Kidney tubule cell (primary cell): ENCODE results near the gene MCC.

Experiments used
- DNase-seq: peaks from one replicate; pipeline ENCODE4 v3.0.0-alpha.2; 2018; ENCODE audit warnings: low spot score

The MCC gene

DNA sequence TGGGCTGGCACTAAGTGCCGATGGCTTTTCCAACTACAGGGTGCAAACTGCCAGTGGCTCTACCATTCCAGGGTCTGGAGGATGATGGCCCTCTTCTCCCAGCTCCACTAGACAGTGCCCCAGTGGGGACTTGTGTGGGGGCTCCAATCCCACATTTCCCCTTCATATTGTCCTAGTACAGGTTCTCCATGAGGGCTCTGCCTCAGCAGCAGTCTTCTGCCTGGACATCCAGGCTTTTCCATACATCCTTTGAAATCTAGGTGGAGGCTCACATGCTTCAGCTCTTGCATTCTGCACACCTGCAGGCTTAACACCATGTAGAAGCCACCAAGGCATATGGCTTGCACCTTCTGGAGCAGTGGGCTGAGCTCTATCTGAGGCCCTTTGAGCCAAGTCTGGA, 123.8 kb downstream of the MCC start:
- DNase-seq, result no peak

DNA sequence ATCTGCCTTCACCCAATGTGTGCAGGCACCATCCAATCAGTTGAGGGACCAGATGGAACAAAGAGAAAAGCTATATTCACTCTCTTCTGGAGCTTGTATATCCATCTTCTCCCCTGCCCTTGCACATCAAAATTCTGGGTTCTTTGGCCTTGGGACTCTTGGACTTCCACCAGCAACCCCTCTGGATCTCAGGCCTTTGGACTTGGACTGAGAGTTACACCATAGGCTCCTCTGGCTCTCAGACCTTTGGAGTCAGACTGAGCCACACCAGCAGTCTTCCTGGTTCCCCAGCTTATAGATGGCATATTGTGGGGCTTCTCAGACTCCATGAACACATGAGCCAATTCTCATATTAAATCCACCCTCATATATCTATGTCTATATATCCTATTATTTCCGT, 126.6 kb downstream of the MCC start:
- no peak for DNase-seq

- no peak for DNase-seq
Observed at GRCh38 chr5:113359419-113359818, 128.8 kb downstream of the MCC start.

DNA sequence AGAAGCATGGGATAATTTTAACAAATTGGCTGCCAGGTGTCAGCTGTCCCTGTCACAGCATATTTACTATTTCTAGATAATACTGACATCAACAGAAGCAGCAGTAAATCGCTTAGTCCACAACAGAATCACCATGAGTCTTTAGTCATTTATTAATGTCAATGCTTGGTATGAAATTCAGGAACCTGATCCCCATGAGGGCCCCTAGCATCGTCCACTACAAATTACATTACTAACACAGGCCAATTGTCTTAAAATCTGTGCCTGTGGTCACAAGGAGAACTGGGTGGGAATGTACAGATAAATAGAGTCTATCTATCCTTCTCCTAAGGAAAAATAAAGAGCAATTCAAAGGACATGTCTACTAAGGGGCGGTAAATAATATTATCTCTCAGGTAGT, 129.6 kb downstream of the MCC start:
- DNase-seq, result no peak

DNA sequence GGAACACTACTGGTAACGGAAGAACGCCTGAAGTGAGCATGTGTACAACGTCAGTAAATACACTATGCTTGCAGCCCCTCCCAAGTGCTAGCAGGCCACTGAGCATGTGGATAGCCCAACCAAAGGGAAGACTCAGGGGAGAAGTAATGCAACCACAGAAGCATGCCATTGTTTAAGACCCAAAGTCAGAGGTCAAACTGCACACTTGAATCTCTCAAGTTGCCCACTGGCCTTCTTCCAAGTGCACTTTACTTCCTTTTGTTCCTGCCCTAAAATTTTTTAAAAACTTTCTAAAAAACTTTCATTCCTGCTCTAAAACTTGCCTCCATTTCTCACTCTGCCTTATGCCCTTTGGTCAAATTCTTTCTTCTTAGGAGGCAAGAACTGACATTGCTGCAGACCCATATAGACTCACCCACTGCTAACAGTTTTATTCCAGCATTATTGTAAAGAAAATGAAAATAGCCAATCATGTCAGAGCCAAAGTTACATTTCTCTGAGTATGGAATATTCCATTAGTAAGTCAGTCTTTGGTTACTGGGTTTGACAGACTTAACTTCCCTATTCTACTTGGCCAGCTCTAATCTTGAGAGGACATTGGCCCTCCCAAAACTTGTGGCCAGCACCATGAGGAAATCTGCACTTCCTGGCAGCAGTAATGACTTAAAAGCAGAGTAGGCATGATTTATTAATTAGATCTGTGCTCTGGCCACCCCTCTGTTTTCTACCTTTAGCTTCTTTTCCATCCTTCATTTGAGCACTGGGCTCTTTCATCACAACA, 130.4 kb downstream of the MCC start:
- DNase-seq, result no peak

- DNase-seq, result no peak
Observed at GRCh38 chr5:113356487-113356886, 131.8 kb downstream of the MCC start.

DNA sequence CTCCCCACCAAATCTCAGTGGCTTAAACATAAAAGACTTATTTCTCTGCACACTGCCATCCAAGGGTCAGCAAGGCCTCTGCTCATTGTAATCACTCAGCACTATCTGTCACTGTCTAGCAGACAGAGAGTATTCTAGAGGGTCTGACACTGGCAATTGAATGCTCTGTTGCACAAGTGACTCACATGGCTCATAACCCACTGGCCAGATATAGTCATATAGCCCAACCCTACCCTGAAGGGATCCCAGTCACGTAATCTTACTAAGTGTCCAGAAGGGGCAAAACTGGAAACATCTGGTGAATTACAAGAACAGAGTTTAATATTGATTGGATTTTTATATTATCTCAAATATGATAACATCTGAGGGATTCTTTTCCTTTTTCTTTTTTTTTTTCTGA, 134.2 kb downstream of the MCC start:
- DNase-seq, result peak; percentile 74

DNA sequence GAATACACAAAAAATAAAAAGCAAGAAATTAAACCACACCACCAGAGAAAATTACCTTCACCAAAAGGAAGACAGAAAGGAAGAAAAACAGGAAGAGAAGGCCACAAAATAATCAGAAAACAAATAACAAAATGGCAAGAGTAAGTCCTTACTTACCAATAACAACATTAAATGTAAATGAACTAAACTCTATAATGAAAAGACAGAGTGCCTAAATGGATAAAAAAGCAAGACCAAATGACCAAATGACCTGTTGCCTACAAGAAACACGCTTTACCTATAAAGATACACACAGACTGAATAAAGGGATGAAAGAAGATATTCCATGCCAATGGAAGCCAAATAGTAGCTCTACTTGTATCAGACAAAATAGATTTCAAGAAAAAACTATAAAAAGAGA, 140.7 kb downstream of the MCC start:
- no peak for DNase-seq

GRCh38 chr5:113344973-113345940, 143.0 kb downstream of the MCC start:
- peak; percentile 20 for DNase-seq

GRCh38 chr5:113343343-113343742, 144.9 kb downstream of the MCC start:
- DNase-seq, result no peak

DNA sequence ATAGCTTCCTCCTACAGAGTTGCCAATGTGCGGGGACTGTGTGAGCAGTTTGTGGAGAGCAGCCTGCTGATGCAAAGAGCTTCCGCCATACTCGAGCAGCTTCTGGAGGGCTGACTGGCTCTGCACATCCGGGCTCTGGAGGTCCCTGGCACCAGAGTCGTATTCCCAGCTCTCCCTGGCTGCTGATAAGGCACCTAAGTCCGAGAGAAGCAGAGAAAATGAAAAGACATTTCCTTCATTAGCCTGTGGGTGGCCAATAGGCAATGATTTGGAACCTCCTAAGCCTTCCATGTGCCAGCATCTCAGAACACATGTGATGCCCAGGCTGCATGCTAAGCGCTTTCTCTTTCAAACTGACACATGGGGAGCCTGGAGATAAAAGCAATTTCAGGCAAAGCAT, 147.7 kb downstream of the MCC start:
- DNase-seq, result no peak

DNA sequence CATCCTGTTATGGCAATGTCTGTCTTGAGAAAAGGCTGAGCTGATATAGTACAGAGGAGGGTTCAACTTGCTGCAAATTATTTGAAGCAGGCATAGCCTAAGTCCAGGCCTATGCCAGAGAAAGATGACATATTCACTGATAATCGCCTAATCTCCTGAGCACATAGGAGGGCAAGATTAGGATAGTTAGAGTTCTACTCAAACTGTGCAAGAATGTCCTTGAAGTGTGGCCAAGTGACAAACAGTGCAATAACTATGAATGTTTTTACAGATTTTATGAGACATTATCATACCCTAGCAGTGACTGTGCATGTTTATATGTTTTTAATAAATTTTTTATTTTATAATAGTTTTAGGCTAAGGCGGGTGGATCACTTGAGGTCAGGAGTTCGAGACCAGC, 149.6 kb downstream of the MCC start:
- DNase-seq, result no peak

GRCh38 chr5:113337515-113338415, 150.5 kb downstream of the MCC start:
- no peak for DNase-seq

- DNase-seq, result peak; percentile 60
Observed at GRCh38 chr5:113336975-113337374, 151.3 kb downstream of the MCC start.

DNA sequence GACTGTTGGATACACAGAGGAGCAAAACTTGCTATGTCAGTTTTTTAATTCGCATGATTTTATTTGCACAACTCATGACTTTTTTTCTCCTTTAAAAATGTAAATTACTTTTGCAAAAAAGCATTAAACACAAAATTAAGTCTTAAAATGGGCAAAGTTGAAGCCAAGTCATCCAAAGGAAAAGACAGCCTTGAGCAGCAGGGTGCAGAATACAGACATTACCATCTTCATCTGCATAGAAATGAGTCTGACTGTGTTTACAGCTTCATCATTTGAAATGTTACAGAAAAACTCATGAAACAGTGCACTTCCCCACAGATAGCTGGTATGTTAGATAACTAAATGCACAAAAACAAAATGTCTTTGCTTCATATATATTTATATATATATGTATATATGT, 154.8 kb downstream of the MCC start:
- DNase-seq, result no peak

- peak; percentile 33 for DNase-seq
Observed at GRCh38 chr5:113331209-113331551, 157.1 kb downstream of the MCC start.

GRCh38 chr5:113330533-113331208, 157.6 kb downstream of the MCC start:
- DNase-seq, result peak; percentile 59

GRCh38 chr5:113329981-113330380, 158.3 kb downstream of the MCC start:
- no peak for DNase-seq

GRCh38 chr5:113325054-113325453, 163.2 kb downstream of the MCC start:
- peak; percentile 73 for DNase-seq

DNA sequence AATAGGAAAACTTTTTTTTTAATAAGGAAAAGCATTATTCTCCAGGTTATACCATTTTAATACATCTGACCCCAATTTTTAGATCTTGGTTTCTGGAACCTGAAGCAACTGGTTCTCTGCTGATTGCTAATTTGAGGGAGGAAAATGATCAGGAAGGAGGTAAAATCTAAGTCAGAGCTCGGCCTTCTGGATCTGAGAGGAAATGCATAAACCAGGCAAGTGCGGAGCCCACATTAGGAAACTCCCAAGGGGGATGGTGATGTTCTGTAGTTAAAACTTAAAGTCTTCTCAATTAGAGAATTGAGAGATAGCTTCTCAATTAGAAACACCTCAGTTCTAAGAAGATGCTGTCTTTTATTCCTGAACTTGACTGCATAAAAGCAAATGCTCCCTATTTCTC, 167.0 kb downstream of the MCC start:
- DNase-seq, result no peak

DNA sequence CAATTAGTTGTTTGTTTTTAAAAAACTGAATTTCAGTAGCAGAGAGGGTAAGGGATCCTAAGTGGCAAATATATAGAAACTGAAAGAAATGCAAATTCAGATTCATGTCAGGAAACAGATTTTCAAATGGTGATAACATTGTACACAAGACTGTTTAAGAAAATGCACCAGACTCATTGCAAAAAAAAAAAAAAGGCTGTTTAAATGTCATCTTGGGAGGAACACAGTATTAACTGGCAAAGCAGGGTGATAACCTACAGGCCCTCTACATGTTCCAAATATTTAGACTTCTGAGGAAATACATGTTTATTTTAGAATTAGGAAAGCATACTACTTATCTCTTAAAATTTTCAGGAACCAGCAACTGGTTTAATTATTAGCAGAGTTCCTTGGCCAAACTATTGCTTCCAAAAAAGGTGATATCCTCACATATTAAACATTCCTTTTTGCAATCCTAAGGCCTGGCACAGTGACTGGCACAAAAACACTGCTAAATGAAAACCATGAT, 167.9 kb downstream of the MCC start:
- DNase-seq, result no peak
